Measurements from ENCODE around the gene PLA2R1. TPM values are rescaled to one million over a fixed set of nuclear protein-coding genes. Genes with fewer than 3 reads are reported as not detected.
A peak's percentile ranks its signal among the peaks of the same experiment; 100 is the strongest.
"Not testable (repeated sequence)": the region's sequence is repeated elsewhere in the genome, so short reads cannot be mapped to it uniquely, and the experiment has no call there.

Gene PLA2R1
- total RNA-seq, 1 donor from 2014 or later = 3.0 TPM

DNA sequence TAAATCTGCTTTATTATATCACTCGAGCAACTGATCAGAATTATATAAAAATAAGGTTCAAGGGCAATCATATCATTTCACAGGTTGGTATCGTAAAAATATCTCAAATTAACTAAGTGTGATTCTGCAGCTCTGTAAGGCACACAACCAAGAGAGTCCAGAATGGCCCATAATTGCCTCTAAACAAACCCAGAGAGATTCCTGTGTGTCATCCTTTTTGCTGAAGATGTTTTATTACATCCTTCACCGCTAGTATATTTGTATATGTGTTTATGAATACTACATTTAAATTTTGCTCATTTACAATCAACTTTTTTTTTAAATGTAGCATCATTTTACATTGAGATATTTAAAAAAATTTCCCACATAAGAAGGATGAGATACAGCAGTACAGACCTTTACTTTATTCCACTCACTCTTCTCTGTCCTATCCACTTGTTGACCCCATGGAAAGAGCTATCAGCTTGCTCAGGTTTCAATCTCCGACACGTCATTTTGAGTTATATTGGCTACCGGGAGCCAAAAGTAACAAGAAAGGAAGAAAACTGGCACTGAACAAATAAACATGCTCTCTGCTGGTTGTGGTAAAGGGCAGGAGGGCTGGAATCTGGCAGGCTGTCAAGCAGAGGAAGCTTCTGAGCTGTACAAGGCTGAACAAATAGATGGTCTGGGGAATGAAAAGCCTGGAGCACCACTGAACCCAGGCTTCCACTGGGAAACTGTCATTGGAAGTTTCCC lies 23.1 kb downstream of the PLA2R1 start:
- intact Hi-C loops (cut with DNase I) = no loop called here
- ATAC-seq (ENCODE audit: poor library complexity) (peak; percentile 52), DNase-seq (no peak)

DNA sequence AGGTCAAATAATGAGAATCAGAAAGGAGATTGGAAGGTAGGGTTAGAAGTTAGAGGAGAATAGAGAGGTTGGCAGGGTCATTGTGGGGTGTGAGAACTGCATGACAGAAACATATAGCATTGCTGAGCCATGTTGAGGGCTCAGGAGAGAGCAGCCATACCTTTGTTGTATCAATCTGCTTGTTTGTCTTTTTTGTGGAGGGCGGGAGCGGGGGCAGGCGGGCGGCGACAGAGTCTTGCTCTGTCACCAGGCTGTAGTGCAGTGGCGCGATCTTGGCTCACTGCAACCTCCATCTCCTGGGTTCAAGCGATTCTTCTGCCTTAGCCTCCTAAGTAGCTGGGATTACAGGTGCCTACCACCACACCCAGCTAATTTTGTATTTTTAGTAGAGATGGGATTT lies 23.8 kb downstream of the PLA2R1 start:
- DNase-seq; intact Hi-C loops (cut with DNase I); ATAC-seq (ENCODE audit: poor library complexity): not testable (repeated sequence)

DNA sequence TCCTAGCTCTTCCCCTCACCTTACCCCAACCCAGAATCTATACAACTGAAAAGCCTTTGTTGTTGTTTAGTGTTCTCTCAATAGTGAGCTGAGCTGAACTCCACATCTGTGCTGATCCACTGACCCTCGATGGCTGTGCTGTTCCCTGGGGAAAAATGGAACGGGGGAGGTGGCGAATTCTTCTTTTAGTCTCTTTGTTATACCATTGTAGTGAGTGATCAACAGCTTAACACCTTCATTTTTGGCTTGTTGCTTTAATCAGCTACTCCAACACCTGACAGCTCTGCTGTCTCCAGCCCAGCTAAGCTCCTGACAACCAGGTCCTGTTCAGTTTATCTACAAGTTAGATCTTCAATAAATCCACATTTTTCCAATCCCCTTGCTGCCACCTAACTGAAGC lies 25.7 kb downstream of the PLA2R1 start:
- intact Hi-C loops (cut with DNase I) = no loop called here
- no peak for DNase-seq
- ATAC-seq (ENCODE audit: poor library complexity) = no peak

DNA sequence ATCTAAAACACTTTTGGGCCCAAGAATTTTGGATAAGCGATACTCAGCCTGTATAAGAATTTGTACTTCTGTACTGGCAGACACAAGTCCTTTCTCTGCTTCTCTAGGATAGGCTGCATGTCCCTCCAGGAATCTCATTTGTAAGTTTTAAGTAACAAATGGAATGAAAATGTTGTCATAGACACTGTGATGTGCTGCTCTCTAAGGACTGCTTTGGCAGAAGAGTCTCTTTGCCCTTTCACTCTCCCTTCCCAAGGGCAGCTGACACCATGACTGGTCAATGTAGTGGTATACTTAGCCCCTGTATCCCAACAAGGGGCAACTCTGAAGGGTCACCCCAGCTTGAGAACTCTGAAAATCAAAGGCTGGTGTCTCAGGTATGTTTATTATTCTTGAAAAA lies 27.3 kb downstream of the PLA2R1 start:
- ATAC-seq (ENCODE audit: poor library complexity) (no peak), DNase-seq (no peak)
- intact Hi-C loops (cut with DNase I) = no loop called here

DNA sequence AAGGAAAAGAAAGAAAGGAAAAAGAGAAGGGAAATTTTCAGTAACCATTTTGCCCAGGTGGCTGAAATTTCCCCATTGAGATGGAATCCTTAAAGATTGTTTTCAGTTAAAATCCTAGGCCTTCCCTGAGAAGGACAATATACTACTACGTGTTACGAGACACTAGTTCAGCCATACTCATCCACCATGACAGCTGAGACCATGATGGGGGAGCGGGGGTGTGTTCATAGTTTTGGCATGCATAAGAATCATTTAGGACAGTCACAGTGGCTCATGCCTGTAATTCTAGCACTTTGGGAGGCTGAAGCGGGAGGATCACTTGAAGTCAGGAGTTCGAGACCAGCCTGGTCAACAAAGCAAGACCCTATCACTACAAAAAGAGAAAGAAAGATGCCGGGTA lies 28.0 kb downstream of the PLA2R1 start:
- ATAC-seq (ENCODE audit: poor library complexity) (no peak), DNase-seq (no peak)
- intact Hi-C loops (cut with DNase I) = no loop called here

DNA sequence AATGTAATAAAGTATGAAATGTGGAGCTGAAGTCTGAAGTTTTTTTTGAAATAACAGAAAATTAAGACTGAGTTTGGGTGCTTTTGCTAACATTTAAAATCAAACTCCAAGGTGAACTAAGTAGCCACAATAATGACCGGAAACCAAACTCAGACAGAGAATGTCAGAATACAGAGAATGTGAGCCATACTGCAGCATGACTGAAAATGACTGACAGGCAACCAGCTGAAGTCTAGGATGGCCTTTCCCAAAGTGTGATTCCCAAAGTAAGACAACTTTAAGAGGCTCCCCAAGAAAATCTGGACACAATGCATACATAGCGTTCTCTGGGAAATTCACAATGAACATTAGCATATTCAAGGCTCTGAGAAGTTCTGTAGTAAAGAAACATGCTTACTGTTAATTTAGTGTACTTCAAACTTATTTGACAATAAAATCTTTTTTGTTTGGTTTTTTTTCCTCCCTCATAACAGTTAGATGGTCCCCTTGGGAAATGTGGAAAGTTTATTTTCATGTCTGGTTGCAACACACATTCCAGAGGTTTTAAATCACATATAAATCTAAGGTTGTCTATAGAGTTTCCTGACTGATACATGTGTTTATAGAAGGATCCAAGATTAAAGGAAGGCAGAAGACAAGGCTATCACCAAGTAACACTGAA lies 28.6 kb downstream of the PLA2R1 start:
- no peak for ATAC-seq (ENCODE audit: poor library complexity)
- no peak for DNase-seq
- intact Hi-C loops (cut with DNase I) = no loop called here

DNA sequence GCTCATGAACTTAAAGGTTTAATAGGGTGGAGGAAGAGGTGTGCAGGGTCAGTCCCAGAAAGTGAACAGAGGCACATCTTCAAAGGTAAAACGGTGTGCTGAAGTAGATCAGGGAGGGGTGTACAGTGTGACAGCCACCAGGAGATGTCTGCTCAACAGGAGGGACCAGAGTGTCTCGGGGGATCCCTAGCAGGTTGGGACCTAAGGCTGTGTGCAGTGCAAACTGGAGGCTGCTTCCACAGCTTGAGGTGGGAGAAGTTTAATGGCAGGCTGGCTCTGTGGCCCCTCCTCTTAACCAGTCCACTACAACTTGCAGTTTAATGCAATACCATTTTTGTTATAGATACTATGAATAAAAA lies 33.2 kb downstream of the PLA2R1 start:
- no peak for DNase-seq
- intact Hi-C loops (cut with DNase I) = no loop called here
- peak; percentile 26 for ATAC-seq (ENCODE audit: poor library complexity)

DNA sequence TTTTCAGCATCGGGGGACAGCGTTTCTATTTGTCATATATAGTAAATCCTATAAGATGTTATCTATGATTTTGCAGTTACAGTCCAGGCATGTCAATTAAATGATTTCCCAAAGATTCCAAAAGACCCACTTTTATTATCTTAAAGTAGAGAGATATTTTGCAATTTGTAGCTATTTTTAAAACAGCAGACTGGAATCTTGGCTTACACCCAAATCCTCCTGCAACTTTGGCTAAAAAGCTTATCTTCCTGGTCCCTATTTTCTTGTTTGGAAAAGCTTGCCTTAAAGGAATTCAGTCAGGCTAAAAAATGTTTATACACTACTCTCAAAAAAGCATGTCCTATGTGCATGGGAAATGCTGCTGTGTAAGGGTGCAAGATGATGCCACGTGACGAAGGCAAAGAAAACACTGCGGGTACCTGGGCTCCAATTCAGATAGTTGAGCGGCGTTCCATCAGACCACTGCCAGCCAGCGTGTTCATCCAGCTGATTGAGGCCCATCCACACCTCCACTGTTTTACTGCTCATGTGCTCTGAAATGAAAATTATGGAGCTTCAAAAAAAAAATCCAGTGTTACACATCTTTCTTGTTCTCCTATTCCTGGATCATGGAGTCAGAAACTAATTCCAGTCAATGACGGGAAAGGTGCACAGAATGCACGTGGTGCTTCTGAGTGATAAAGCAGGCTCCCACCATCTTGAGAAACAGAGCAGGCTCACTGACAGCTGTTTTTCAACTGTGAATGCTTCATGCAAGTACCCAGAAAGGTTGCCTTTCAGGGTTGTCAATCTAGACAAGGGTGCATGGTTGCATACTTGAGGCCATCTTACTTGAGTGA lies 33.8 kb downstream of the PLA2R1 start:
- intact Hi-C loops (cut with DNase I) = no loop called here
- no peak for DNase-seq
- peak; percentile 67 for ATAC-seq (ENCODE audit: poor library complexity)

DNA sequence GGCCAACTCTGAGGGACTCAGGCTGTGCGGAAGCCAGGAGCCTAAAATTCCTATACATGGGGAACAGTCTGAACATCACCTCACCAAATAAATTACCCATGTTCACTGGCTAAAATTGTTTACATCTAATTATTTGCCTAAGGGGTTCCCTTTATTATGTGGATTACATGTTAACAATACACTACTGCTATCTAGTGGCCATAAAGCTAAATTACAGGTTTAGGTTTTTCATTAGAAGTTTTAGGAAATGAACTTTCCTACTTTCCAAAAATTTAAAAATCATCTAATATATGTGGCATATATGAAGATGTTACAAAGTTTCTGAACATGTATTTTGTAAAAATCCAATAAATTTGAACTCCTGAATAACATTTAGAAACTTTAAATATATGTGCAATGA lies 40.3 kb downstream of the PLA2R1 start:
- intact Hi-C loops (cut with DNase I) = no loop called here
- ATAC-seq (ENCODE audit: poor library complexity) (no peak), DNase-seq (no peak)

DNA sequence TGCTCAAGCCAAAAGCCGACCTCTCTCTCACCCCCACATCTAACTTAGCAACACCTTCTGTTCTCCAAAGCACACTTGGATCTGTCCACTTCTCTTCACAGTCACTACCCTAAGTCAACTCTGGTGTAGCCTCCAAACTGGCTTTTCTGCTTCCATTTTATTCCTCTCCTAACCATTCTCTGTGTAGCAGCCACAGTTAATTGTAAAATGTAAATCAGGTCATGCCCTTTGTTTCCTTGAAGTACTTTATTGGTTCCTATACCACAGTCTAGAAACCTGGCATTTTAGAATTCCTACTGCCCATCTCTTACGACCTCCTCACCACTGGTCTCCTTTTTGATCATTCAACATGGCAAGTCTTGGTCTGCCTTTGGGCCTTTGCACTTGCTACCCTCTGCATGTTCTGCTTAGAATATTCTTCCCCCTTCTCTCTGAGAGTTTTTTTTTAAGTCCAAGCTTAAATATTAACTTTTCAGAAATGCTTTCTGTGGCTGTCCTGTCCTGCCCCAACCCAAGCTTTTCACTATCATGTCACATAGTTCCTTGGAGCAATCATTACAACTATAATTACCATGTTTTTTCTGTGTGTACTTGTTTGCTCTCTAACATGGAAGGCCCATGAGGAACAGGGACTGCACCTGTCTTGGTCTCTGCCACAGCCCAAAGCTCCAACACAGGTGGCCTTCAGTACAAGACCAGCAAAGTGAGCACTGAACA lies 42.9 kb downstream of the PLA2R1 start:
- ATAC-seq (ENCODE audit: poor library complexity) (no peak), DNase-seq (no peak)

DNA sequence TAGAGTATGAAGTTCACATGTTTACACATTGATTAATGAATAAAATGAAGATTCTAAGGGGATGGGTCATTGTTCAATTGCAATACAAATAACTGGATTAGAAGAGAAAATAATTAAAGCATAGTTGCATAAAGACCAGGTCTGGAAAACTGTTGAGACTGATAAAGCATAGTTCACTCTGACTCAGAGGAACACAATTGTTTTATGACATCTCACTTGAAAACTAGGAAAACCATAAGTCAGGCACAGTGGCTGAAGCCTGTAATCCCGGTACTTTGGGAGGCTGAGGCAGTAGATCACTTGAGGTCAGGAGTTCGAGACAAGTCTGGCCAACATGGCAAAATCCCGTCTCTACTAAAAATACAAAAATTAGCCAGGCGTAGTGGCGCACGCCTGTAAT lies 46.7 kb downstream of the PLA2R1 start:
- intact Hi-C loops (cut with DNase I) = no loop called here
- ATAC-seq (ENCODE audit: poor library complexity) = no peak
- DNase-seq = no peak

More for the DNA sequence above, 42.9 kb downstream of the PLA2R1 start:
- intact Hi-C loops (cut with DNase I) = no loop called here

DNA sequence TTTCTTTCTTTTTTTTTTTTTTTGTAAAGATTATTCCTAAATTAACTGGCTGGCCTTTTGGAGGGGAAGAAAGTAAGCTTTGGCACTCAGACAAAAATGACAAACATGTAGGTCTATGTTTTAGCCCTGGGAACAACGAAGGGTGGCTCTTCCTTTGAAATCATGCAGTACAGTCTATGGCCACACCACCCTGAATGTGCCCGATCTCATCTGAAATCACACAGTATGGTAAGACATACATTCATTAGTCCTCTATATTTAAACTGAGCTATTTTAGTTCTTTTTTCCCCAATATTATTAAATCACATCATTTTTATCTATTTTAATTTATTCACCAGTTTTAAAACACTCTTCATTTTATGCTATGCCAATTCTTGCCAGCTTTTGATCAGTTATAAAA lies 48.2 kb downstream of the PLA2R1 start:
- intact Hi-C loops (cut with DNase I) = no loop called here
- ATAC-seq (ENCODE audit: poor library complexity) = peak; percentile 39
- DNase-seq = no peak

DNA sequence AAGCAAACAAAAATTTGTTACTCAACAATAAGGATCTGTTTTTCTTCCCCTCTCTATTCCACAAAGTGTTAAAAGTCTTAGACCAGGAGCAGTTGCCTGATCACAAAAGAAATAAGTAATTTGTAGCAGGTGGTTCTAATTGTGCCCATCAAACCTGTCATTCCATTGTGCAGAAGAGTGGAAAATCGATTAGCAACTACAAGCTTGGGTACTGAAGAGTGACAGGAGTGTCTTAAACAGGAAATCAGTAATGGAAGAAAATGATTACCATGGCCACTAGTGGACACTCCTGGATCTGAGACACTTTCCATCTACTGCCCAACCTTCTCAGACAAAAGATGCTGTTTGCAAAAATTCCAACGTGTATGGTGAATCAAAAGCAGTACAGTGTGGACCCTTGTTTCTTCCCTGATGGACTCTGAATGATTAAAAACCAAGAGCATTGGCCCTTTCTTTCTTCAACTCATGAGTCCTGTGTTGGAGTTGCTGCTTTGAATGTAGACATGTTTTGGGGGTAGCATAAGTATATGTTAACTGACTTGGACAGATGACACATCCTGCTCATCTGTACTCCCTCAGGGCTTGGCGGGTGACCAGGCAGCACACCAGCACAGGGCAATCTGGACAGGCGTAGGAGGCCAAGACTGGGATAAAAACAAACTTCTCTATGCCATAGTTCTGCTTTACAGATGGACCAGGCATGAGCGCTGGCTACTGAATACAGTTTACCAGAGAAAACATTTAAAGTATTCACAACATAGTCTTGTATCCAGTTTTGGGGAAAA lies 51.9 kb downstream of the PLA2R1 start:
- DNase-seq = no peak
- intact Hi-C loops (cut with DNase I) = no loop called here
- ATAC-seq (ENCODE audit: poor library complexity) = no peak

DNA sequence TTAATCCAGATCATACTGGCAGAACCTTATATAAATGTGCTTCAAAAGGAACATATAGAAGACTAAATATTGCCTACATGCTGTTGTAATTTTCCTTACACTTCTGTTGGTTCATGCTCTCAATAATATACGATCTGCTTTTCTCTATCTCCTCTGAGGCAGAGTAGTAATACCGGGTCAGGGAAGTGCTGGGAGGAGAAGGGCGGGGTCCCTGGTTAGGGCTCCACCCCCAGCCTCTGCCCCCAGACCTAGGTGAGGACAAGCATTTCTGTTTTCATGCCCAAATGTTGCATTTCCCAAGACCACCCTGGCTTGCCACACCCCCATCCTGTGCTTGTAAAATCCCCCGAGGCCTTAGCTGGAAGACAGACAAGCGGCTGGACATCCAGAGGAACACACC lies 55.3 kb downstream of the PLA2R1 start:
- DNase-seq = no peak
- intact Hi-C loops (cut with DNase I) = no loop called here
- no peak for ATAC-seq (ENCODE audit: poor library complexity)

DNA sequence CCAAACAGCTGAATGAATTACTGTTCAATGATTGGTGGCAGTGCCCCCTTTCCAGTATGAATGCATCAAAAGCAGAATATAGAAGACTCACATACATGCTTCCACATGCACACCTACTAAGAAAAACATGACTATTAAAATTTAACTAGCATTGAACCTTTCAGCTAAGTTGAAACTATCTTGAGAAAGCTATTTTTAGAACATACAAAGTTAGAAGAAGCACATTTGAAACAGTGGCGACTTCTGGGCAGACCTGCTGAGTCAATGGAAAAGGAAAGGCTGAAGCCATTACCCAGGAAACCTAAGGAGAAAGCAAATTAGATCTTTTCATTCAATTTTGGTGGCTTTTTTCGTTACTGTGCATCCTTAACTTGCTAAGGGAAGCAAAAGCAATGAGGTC lies 55.9 kb downstream of the PLA2R1 start:
- intact Hi-C loops (cut with DNase I) = no loop called here
- no peak for DNase-seq
- ATAC-seq (ENCODE audit: poor library complexity) = peak; percentile 51

DNA sequence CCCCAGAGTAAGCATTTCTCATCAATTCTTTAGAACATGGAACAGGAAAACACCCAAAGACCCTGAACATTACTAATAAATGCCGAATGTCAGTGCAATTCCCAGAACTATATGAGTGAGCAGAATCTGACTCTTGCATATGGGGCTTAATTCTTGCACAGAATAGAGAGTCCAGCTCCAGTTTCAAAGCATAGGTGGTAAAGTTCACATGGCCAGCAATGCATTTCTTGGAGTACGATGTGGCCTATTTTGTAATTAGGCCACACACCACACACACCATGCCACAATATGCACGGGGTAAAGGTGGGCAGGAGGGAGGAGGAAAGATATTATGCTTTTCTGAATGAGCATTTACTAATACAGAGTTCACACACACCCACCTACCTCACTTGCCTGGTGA lies 56.5 kb downstream of the PLA2R1 start:
- ATAC-seq (ENCODE audit: poor library complexity) = peak; percentile 43
- DNase-seq = no peak
- intact Hi-C loops (cut with DNase I) = no loop called here

DNA sequence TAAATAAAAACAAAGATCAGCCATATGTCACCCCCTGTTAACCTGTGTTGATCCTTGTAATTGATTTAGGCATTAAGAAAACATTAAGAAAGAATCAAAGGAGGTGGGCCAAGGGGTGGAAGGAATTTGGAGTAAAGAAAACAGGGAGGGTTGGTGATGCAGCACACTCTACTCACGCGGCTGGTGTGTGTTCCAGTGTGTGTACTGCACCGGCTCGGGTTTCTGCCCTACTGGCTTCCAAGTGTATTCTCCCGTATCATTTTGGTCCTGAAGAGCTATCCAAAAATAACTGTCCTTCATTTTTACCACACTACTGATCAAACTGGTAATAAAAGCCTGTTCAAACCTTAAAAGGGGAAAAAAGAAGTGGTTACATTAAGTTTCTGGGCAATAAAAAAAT lies 56.9 kb downstream of the PLA2R1 start:
- DNase-seq = peak; percentile 37
- intact Hi-C loops (cut with DNase I) = no loop called here
- ATAC-seq (ENCODE audit: poor library complexity) = peak; percentile 77

DNA sequence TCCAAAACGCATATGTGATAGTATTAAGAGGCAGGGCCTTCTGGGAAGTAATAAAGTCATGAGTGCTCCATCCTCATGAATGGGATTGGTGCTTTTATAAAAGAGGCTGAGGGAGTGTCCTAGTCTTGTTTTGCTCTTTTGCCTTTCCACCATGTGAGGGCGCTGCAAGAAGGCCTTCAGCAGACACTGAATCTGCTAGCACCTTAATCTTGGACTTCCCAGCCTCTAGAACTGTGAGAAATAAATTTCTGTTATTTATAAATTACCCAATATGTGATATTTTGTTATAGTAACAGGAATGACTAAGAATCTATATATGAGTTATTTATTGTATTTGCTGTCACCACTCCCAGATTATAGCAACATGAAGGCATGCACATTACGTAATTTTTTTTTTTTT lies 63.5 kb downstream of the PLA2R1 start:
- no peak for DNase-seq
- no peak for ATAC-seq (ENCODE audit: poor library complexity)
- intact Hi-C loops (cut with DNase I) = no loop called here

Data from Right ventricle myocardium superior (tissue), 1 donor.